Adrenal gland (tissue), 12 donors: Measurements from ENCODE around the gene IFNA4. TPM values are rescaled to one million over a fixed set of nuclear protein-coding genes. Genes with fewer than 3 reads are reported as not detected.

Experiments used
- DNase-seq, 7 donors: peaks; one replicate each; pipeline ENCODE4 v3.0.0-alpha.2; 2019 to 2020
- H3K27ac ChIP-seq, 5 donors: fragments of 200-600 bp; sonication (generic) in 4 of 5; 1 replicate in 3 of 5; 2 replicates in 2 of 5; pipeline versions ENCODE4 v1.5.1 to v1.8.0; 2016 to 2020; ENCODE audit warnings: mild to moderate bottlenecking in 1 of 5
- H3K27me3 ChIP-seq: fragments of 200-600 bp; 2 replicates; pipeline ENCODE4 v1.8.0; 2021
- H3K36me3 ChIP-seq, 2 donors: fragments of 200-600 bp; replicated peaks in 1 of 2; 1 replicate in 1 of 2; 2 replicates in 1 of 2; pipeline versions ENCODE4 v1.5.1 to v1.8.0; 2018 to 2022
- H3K4me1 ChIP-seq, 2 donors: fragments of 200-600 bp; replicated peaks in 1 of 2; 1 replicate in 1 of 2; 2 replicates in 1 of 2; pipeline versions ENCODE4 v1.5.1 to v1.8.0; 2018 to 2021
- H3K4me3 ChIP-seq, 4 donors: fragments of 200-600 bp; sonication (generic) in 3 of 4; one replicate each; pipeline ENCODE4 v1.5.1; 2016 to 2018
- H3K9me3 ChIP-seq, 3 donors: fragments of 200-600 bp; sonication (generic) in 1 of 3; replicated peaks in 1 of 3; 1 replicate in 2 of 3; 2 replicates in 1 of 3; pipeline versions ENCODE4 v1.5.1 to v1.8.0; 2016 to 2021
- CTCF ChIP-seq, 6 experiments: fragments of 450-650 bp in 4 of 6; fragments of 200-600 bp in 2 of 6; sonication (generic) in 1 of 6; IDR thresholded peaks; 1 replicate in 5 of 6; 2 replicates in 1 of 6; pipeline versions ENCODE4 v1.5.1 to v1.8.0; 2016 to 2021; ENCODE audit warnings: antibody characterized with exemption in 6 of 6, mild to moderate bottlenecking in 2 of 6, moderate library complexity in 1 of 6
- POLR2A ChIP-seq, 2 donors: fragments of 450-650 bp; IDR thresholded peaks; one replicate each; pipeline ENCODE4 v1.6.1; 2017; ENCODE audit warnings: antibody characterized with exemption in 2 of 2, mild to moderate bottlenecking in 2 of 2, moderate library complexity in 1 of 2
- WGBS, 4 donors: extraction: QIAGEN DNeasy Blood & Tissue Kit in 2 of 4; methylation state at CpG; one replicate each; pipeline versions ENCODE4 v1.1.5 to v1.1.7; 2013 to 2017; 5-methylcytosine and 5-hydroxymethylcytosine counted together
- intact Hi-C, 2 donors: fragments of 100-400 bp; cut with DNase I; formaldehyde crosslinking; loops; one replicate each; pipeline versions ENCODE4 v1.14.1 to v1.15.0; 2022 to 2023
- polyA plus RNA-seq, 3 donors: library from polyadenylated mRNA; stranded (reverse); fragments of 200-250 nt in 2 of 3; fragments of 350-450 nt in 1 of 3; fragmentation: Illumina TruSeq in 1 of 3; extraction: RNeasy Lipid Tissue Mini Kit (QIAGEN cat#74804) in 1 of 3; gene quantifications; one replicate each; pipeline ENCODE4 v1.2.3, GENCODE V29; 2013 to 2014
- small RNA-seq, 2 donors: library from RNA; depleted of rRNA; stranded (forward); fragments of <200 nt; gene quantifications; one replicate each; pipeline ENCODE3, GENCODE V24; 2016
- total RNA-seq, 9 donors: library from RNA; depleted of rRNA in 4 of 9; stranded (reverse); fragments of >200 nt in 4 of 9; fragments of 120-200 nt in 1 of 9; fragmentation: NEBNext Ultra II Directional in 1 of 9; extraction: Animal tissue kit (Norgen Biotek cat#: 25700) in 1 of 9; gene quantifications; one replicate each; pipeline versions ENCODE4 v1.1.0 to v1.2.4, GENCODE V29; 2013 to 2023
- donor health status: healthy with polysubstance abuse.
- donor health status: Bipolar disorder and iron deficiency.
- donor health status: DM: yes; HTN: yes; CAD: no.
- donor health status: DM: no; HTN: no; CAD: no.
- donor health status: DM: no; HTN: no; CAD: no.
- donor health status: DM: yes; HTN: yes; CAD: no.

The IFNA4 gene
- total and polyA plus RNA-seq, 12 donors, result not detected

- WGBS, 4 donors, result 26 to 40% (median 34%) methylated on average over 3 of the region's 3 CpGs
- no peak for DNase-seq
- intact Hi-C loops, result no loop called here
Measured at GRCh38 chr9:21153336-21154017, 33.9 kb downstream of the IFNA4 start.

GRCh38 chr9:21144603-21145002, 42.8 kb downstream of the IFNA4 start:
- no peaks in the 10 kb centered on the region for H3K27me3 ChIP-seq
- no peaks in the 10 kb centered on the region for H3K36me3 ChIP-seq
- H3K4me1 ChIP-seq, result no peaks in the 10 kb centered on the region
- no peak for DNase-seq
- no peak for TF ChIP-seq POLR2A (IDR thresholded peaks at IDR 0.05)
- no peak for TF ChIP-seq CTCF (IDR thresholded peaks at IDR 0.05)
- no peaks in the 10 kb centered on the region for H3K9me3 ChIP-seq
- no peak overlapping the region for H3K4me3 ChIP-seq
- no peak overlapping the region for H3K27ac ChIP-seq
- WGBS, 4 donors, result 50 to 64% (median 56%) methylated on average over 1 of the region's 1 CpG
- intact Hi-C loops, result no loop called here

More at GRCh38 chr9:21153336-21154017, 33.9 kb downstream of the IFNA4 start:
- Histone ChIP-seq H3K27ac (no peak overlapping the region), H3K36me3 (no peaks in the 10 kb centered on the region), H3K9me3 (peaks cover 0 to 12% (median 0%) of the 10 kb centered on the region in 3 donors), H3K27me3 (no peaks in the 10 kb centered on the region), H3K4me1 (peaks cover 0 to 9% of the 10 kb centered on the region in 2 donors), H3K4me3 (no peak overlapping the region)
- TF ChIP-seq CTCF (IDR thresholded peaks at IDR 0.05) (no peak), POLR2A (IDR thresholded peaks at IDR 0.05) (no peak)

- 22 to 27% (median 25%) methylated on average over 1 of the region's 1 CpG for WGBS, 4 donors
Measured at GRCh38 chr9:21141427-21141882, 45.9 kb downstream of the IFNA4 start, which contains the start of gene IFNW1. TSS of gene IFNW1 (minus strand) at chr9:21141832. CDS start at chr9:21141570, 262 bp downstream.

GRCh38 chr9:21137020-21137419, 50.4 kb downstream of the IFNA4 start:
- DNase-seq, result no peak
- H3K36me3 ChIP-seq, result no peaks in the 10 kb centered on the region
- TF ChIP-seq POLR2A (IDR thresholded peaks at IDR 0.05) (no peak), CTCF (IDR thresholded peaks at IDR 0.05) (no peak)
- H3K4me3 ChIP-seq, result no peak overlapping the region
- WGBS, 4 donors, result 0 to 98% (median 89%) methylated on average over 1 of the region's 1 CpG
- H3K4me1 ChIP-seq, result no peaks in the 10 kb centered on the region
- H3K27ac ChIP-seq, result no peak overlapping the region
- intact Hi-C loops, result no loop called here
- no peaks in the 10 kb centered on the region for H3K27me3 ChIP-seq
- no peaks in the 10 kb centered on the region for H3K9me3 ChIP-seq

More at GRCh38 chr9:21141427-21141882, 45.9 kb downstream of the IFNA4 start, which contains the start of gene IFNW1:
- DNase-seq, result no peak
- Histone ChIP-seq H3K4me1 (no peaks in the 10 kb centered on the region), H3K9me3 (no peaks in the 10 kb centered on the region), H3K4me3 (no peak within 1 kb of the TSS), H3K27me3 (no peaks in the 10 kb centered on the region), H3K27ac (no peak within 1 kb of the TSS), H3K36me3 (no peaks in the 10 kb centered on the region)
- TF ChIP-seq POLR2A (IDR thresholded peaks at IDR 0.05) (no peak), CTCF (IDR thresholded peaks at IDR 0.05) (no peak)
- intact Hi-C loops, result no loop called here

Small RNA genes within 50 kb of the gene (small RNA-seq; reads per million reads assigned to genes)
- gene RF00019, result 0 reads per million in 2 donors

Other genes with a start within 250 kb of the IFNA4 start
- 10 to 100 TPM in 2 of 9 donors, 1 to 10 TPM in 7; 1.2 to 13.7 (median 4.7) TPM for gene HACD4, start 155.9 kb downstream of the IFNA4 start, total RNA-seq
- gene HACD4, start 155.9 kb downstream of the IFNA4 start, polyA plus RNA-seq, result 1 to 10 TPM; 1.7 to 2.6 (median 2.1) TPM
- not detected for gene IFNB1, start 109.6 kb downstream of the IFNA4 start, total RNA-seq
- not detected for gene IFNB1, start 109.6 kb downstream of the IFNA4 start, polyA plus RNA-seq
- gene IFNW1, start 45.8 kb downstream of the IFNA4 start, total RNA-seq, result not detected
- gene IFNW1, start 45.8 kb downstream of the IFNA4 start, polyA plus RNA-seq, result not detected
- not detected for gene IFNA21, start 20.9 kb downstream of the IFNA4 start, total RNA-seq
- gene IFNA21, start 20.9 kb downstream of the IFNA4 start, polyA plus RNA-seq, result not detected
- gene IFNA7, start 14.6 kb upstream of the IFNA4 start, total RNA-seq, result not detected
- gene IFNA7, start 14.6 kb upstream of the IFNA4 start, polyA plus RNA-seq, result not detected
- not detected for gene IFNA10, start 19.6 kb upstream of the IFNA4 start, total RNA-seq
- not detected for gene IFNA10, start 19.6 kb upstream of the IFNA4 start, polyA plus RNA-seq
- not detected for gene IFNA16, start 29.7 kb upstream of the IFNA4 start, total RNA-seq
- gene IFNA16, start 29.7 kb upstream of the IFNA4 start, polyA plus RNA-seq, result not detected
- not detected for gene IFNA17, start 40.6 kb upstream of the IFNA4 start, total RNA-seq
- not detected for gene IFNA17, start 40.6 kb upstream of the IFNA4 start, polyA plus RNA-seq
- not detected for gene IFNA14, start 52.4 kb upstream of the IFNA4 start, total RNA-seq
- not detected for gene IFNA14, start 52.4 kb upstream of the IFNA4 start, polyA plus RNA-seq
- under 1 TPM in 1 of 9 donors, not detected in 8; 0.72 TPM for gene IFNA5, start 117.7 kb upstream of the IFNA4 start, total RNA-seq
- gene IFNA5, start 117.7 kb upstream of the IFNA4 start, polyA plus RNA-seq, result not detected
- gene KLHL9, start 147.8 kb upstream of the IFNA4 start, total RNA-seq, result 10 to 100 TPM; 16.6 to 30.4 (median 21.9) TPM
- 10 to 100 TPM in 1 of 3 donors, 1 to 10 TPM in 2; 6.7 to 20.3 (median 7.4) TPM for gene KLHL9, start 147.8 kb upstream of the IFNA4 start, polyA plus RNA-seq
- gene IFNA6, start 163.3 kb upstream of the IFNA4 start, total RNA-seq, result not detected
- gene IFNA6, start 163.3 kb upstream of the IFNA4 start, polyA plus RNA-seq, result not detected
- not detected for gene IFNA13, start 180.5 kb upstream of the IFNA4 start, total RNA-seq
- gene IFNA13, start 180.5 kb upstream of the IFNA4 start, polyA plus RNA-seq, result not detected
- gene IFNA2, start 197.8 kb upstream of the IFNA4 start, total RNA-seq, result not detected
- gene IFNA2, start 197.8 kb upstream of the IFNA4 start, polyA plus RNA-seq, result not detected
- gene IFNA8, start 221.5 kb upstream of the IFNA4 start, total RNA-seq, result not detected
- gene IFNA8, start 221.5 kb upstream of the IFNA4 start, polyA plus RNA-seq, result not detected